Measurements from ENCODE around the gene WDPCP.
"Not testable (repeated sequence)": the region's sequence is repeated elsewhere in the genome, so short reads cannot be mapped to it uniquely, and the experiment has no call there.

Gene WDPCP

GRCh38 chr2:63469313-63469712 lies 119.0 kb downstream of the WDPCP start:
- in situ Hi-C loops (cut with MboI; ENCODE audit: low sequenced_read_pairs): not testable (repeated sequence)

- in situ Hi-C loops (cut with MboI; ENCODE audit: low sequenced_read_pairs): no loop called here
Measured at GRCh38 chr2:63465633-63466032, 122.6 kb downstream of the WDPCP start.

GRCh38 chr2:63463142-63463541 lies 125.1 kb downstream of the WDPCP start:
- in situ Hi-C loops (cut with MboI; ENCODE audit: low sequenced_read_pairs): no loop called here

- in situ Hi-C loops (cut with MboI; ENCODE audit: low sequenced_read_pairs): no loop called here
Measured at GRCh38 chr2:63446658-63447057, 141.6 kb downstream of the WDPCP start.

GRCh38 chr2:63444565-63445288 lies 143.6 kb downstream of the WDPCP start:
- in situ Hi-C loops (cut with MboI; ENCODE audit: low sequenced_read_pairs): no loop called here

GRCh38 chr2:63440612-63441011 lies 147.7 kb downstream of the WDPCP start:
- in situ Hi-C loops (cut with MboI; ENCODE audit: low sequenced_read_pairs): no loop called here

- in situ Hi-C loops (cut with MboI; ENCODE audit: low sequenced_read_pairs): no loop called here
Measured at GRCh38 chr2:63438181-63438580, 150.1 kb downstream of the WDPCP start.

GRCh38 chr2:63436488-63436887 lies 151.8 kb downstream of the WDPCP start:
- in situ Hi-C loops (cut with MboI; ENCODE audit: low sequenced_read_pairs): no loop called here

- in situ Hi-C loops (cut with MboI; ENCODE audit: low sequenced_read_pairs): no loop called here
Measured at GRCh38 chr2:63435070-63435469, 153.2 kb downstream of the WDPCP start.

GRCh38 chr2:63434024-63435001 lies 154.0 kb downstream of the WDPCP start:
- in situ Hi-C loops (cut with MboI; ENCODE audit: low sequenced_read_pairs): no loop called here

GRCh38 chr2:63432373-63432772 lies 155.9 kb downstream of the WDPCP start:
- in situ Hi-C loops (cut with MboI; ENCODE audit: low sequenced_read_pairs): no loop called here

- in situ Hi-C loops (cut with MboI; ENCODE audit: low sequenced_read_pairs): no loop called here
Measured at GRCh38 chr2:63425606-63426005, 162.7 kb downstream of the WDPCP start.

GRCh38 chr2:63425079-63425416 lies 163.2 kb downstream of the WDPCP start:
- in situ Hi-C loops (cut with MboI; ENCODE audit: low sequenced_read_pairs): no loop called here

GRCh38 chr2:63424329-63425078 lies 163.8 kb downstream of the WDPCP start:
- in situ Hi-C loops (cut with MboI; ENCODE audit: low sequenced_read_pairs): no loop called here

- in situ Hi-C loops (cut with MboI; ENCODE audit: low sequenced_read_pairs): no loop called here
Measured at GRCh38 chr2:63422556-63422955, 165.7 kb downstream of the WDPCP start.

- in situ Hi-C loops (cut with MboI; ENCODE audit: low sequenced_read_pairs): no loop called here
Measured at GRCh38 chr2:63408530-63408929, 179.7 kb downstream of the WDPCP start.

- in situ Hi-C loops (cut with MboI; ENCODE audit: low sequenced_read_pairs): no loop called here
Measured at GRCh38 chr2:63406641-63407040, 181.6 kb downstream of the WDPCP start.

GRCh38 chr2:63403820-63404219 lies 184.5 kb downstream of the WDPCP start:
- in situ Hi-C loops (cut with MboI; ENCODE audit: low sequenced_read_pairs): no loop called here

- in situ Hi-C loops (cut with MboI; ENCODE audit: low sequenced_read_pairs): not testable (repeated sequence)
Measured at GRCh38 chr2:63402889-63403288, 185.4 kb downstream of the WDPCP start.

- in situ Hi-C loops (cut with MboI; ENCODE audit: low sequenced_read_pairs): no loop called here
Measured at GRCh38 chr2:63399156-63399555, 189.1 kb downstream of the WDPCP start.

GRCh38 chr2:63379451-63379850 lies 208.8 kb downstream of the WDPCP start:
- in situ Hi-C loops (cut with MboI; ENCODE audit: low sequenced_read_pairs): no loop called here

Data from hTERT RPE-1 (cell line).